H1 (cell line): ENCODE data around the gene EVPLL. TPM values are rescaled to one million over a fixed set of nuclear protein-coding genes. Genes with fewer than 3 reads are reported as not detected.

Source experiments
- CBX5 ChIP-seq: fragments of 300-800, 300-1000 bp; sonication (generic); IDR thresholded peaks from 2 replicates; pipeline ENCODE4 v1.7.1; 2016; ENCODE audit warnings: antibody characterized with exemption, low read length, low read depth
- CBX8 ChIP-seq: fragments of 300-800, 300-1000 bp; sonication (generic); IDR thresholded peaks from 2 replicates; pipeline ENCODE4 v1.7.1; 2016; ENCODE audit warnings: low read depth, low read length, borderline replicate concordance
- GABPA ChIP-seq: IDR thresholded peaks from 2 replicates; pipeline ENCODE4 v1.6.1; 2011; ENCODE audit warnings: mild to moderate bottlenecking, low read length, moderate library complexity, borderline replicate concordance; ENCODE audit not compliant: insufficient read depth
- KDM1A ChIP-seq: fragments of 200-600, 300-600 bp; sonication (generic); IDR thresholded peaks from 2 replicates; pipeline ENCODE4 v1.7.1; 2016; ENCODE audit warnings: mild to moderate bottlenecking, low read length, borderline replicate concordance
- KDM5A ChIP-seq: fragments of 200-600 bp; IDR thresholded peaks from 2 replicates; pipeline ENCODE4 v1.7.1; 2012; ENCODE audit warnings: mild to moderate bottlenecking, low read length, inconsistent platforms, mixed read lengths
- RFX5 ChIP-seq: IDR thresholded peaks from 2 replicates; pipeline ENCODE4 v1.6.1; 2011; ENCODE audit warnings: low read depth, low read length, improper control_type of control experiment, borderline replicate concordance
- RXRA ChIP-seq: IDR thresholded peaks from 2 replicates; pipeline ENCODE4 v1.6.1; 2011; ENCODE audit warnings: low read depth, mild to moderate bottlenecking, low read length, moderate library complexity; ENCODE audit not compliant: insufficient read depth
- USF2 ChIP-seq: IDR thresholded peaks from 2 replicates; pipeline ENCODE4 v1.6.1; 2011; ENCODE audit warnings: low read length, improper control_type of control experiment
- ZNF274 ChIP-seq: IDR thresholded peaks from 2 replicates; pipeline ENCODE4 v1.7.0; 2012; ENCODE audit warnings: low read length, borderline replicate concordance; ENCODE audit errors: extremely low read depth
- polyA plus RNA-seq, 7 experiments: library from polyadenylated mRNA; depleted of rRNA in 3 of 7; stranded (reverse) in 5 of 7; unstranded in 2 of 7; fragments of >200 nt in 5 of 7; fragments of 200-250 nt in 2 of 7; gene quantifications; 1 replicate in 5 of 7; 2 replicates in 1 of 7; 4 replicates in 1 of 7; pipeline versions ENCODE4 v1.2.1 to v1.2.3, GENCODE V29; 2011 to 2013; ENCODE audit warnings: missing spikeins in 2 of 7, mixed read lengths in 2 of 7
- total RNA-seq: library from RNA; stranded (reverse); fragmentation: NEBNext Ultra II Directional; extraction: Animal tissue kit (Norgen Biotek cat#: 25700); gene quantifications from 2 replicates; pipeline ENCODE4 v1.2.1, GENCODE V29; 2021

Gene EVPLL
- total and polyA plus RNA-seq, 2 of the 8 experiments (the other 6 are each of a cell fraction or from before 2014, with no cell fraction given), result 0.06 TPM; not detected in 1

- TF ChIP-seq USF2 (no peak), CBX8 (no peak), ZNF274 (no peak), RFX5 (no peak), KDM5A (no peak), KDM1A (no peak), CBX5 (no peak), GABPA (no peak), RXRA (no peak)
These were observed 6.8 kb upstream of the EVPLL start (continued) for GRCh38 chr17:18370761-18371160.
